K562 (cell line): Measurements from ENCODE around the gene ARFIP2. TPM values are rescaled to one million over a fixed set of nuclear protein-coding genes. Genes with fewer than 3 reads are reported as not detected.

ENCODE experiments used
- ATAC-seq: fragments of 200-7000 bp; cut with Tn5 transposase; 3 replicates; pipeline ENCODE4 v1.9.1; 2020; ENCODE audit warnings: moderate library complexity
- BruUV-seq: library from RNA; stranded (reverse); fragments of 400-500 nt; replicated peaks from 2 replicates; lab custom pipeline; 2021; lab: Mats Ljungman, UMichigan
- CTCF ChIA-PET: fragments of 300-600 bp; formaldehyde crosslinking; extraction: SDS; loops from one replicate; lab custom pipeline; 2021; ENCODE audit warnings: low intra/inter-chr PET ratio; lab: Yijun Ruan, JAX
- POLR2A ChIA-PET: fragments of 300-600, 350-650 bp; sonication (Branson Sonifier 250); formaldehyde crosslinking; extraction: SDS; loops from one replicate; lab custom pipeline; 2021; ENCODE audit warnings: antibody characterized with exemption, inconsistent platforms; lab: Yijun Ruan, JAX
- DNase-seq, 4 experiments: peaks; one replicate each; pipeline versions ENCODE4 v3.0.0 to v3.0.0-alpha.2; 2011 to 2018; ENCODE audit warnings: low spot score in 3 of 4, mixed read lengths in 3 of 4; ENCODE audit errors: extremely low read depth in 1 of 4
- FAIRE-seq: peaks from 2 replicates; lab custom pipeline; 2011; peaks lifted over from hg19 to GRCh38; lab: Jason Lieb, UNC
- H2AFZ ChIP-seq: 2 replicates; pipeline ENCODE4 v1.6.0; 2011; ENCODE audit warnings: low read depth, low read length, control low read depth, inconsistent platforms
- H3K27ac ChIP-seq: fragments of 200-600 bp; 3 replicates; pipeline ENCODE4 v1.8.0; 2011; ENCODE audit warnings: low read depth, mild to moderate bottlenecking, control low read depth, inconsistent platforms, low read length, moderate library complexity, mixed read lengths; ENCODE audit errors: extremely low read depth
- H3K27me3 ChIP-seq, 2 experiments: fragments of 300-600 bp in 1 of 2; 2 replicates in 1 of 2; 3 replicates in 1 of 2; pipeline versions ENCODE4 v1.6.0 to v1.8.0; 2011; ENCODE audit warnings: inconsistent platforms in 2 of 2, low read length in 2 of 2, mild to moderate bottlenecking in 1 of 2, mixed read lengths in 1 of 2, moderate library complexity in 1 of 2; ENCODE audit not compliant: control insufficient read depth in 2 of 2, insufficient read depth in 2 of 2
- H3K36me3 ChIP-seq: fragments of 300-600 bp; 3 replicates; pipeline ENCODE4 v1.8.0; 2011; ENCODE audit warnings: mild to moderate bottlenecking, low read length, inconsistent platforms; ENCODE audit not compliant: control insufficient read depth, insufficient read depth
- H3K4me1 ChIP-seq, 2 experiments: fragments of 200-600 bp in 1 of 2; replicated peaks in 1 of 2; 2 replicates in 1 of 2; 3 replicates in 1 of 2; pipeline versions ENCODE4 v1.5.1 to v1.8.0; 2011; ENCODE audit warnings: inconsistent platforms in 2 of 2, low read length in 2 of 2, mild to moderate bottlenecking in 1 of 2, mixed read lengths in 1 of 2, moderate library complexity in 1 of 2; ENCODE audit not compliant: control insufficient read depth in 2 of 2, insufficient read depth in 2 of 2
- H3K4me2 ChIP-seq: 2 replicates; pipeline ENCODE4 v1.6.1; 2011; ENCODE audit warnings: low read length, control low read depth, inconsistent platforms, mixed read lengths; ENCODE audit not compliant: insufficient read depth
- H3K4me3 ChIP-seq: fragments of 200-600 bp; sonication (generic), shearing (Covaris generic); 2 replicates; pipeline ENCODE4 v1.5.1; 2016; ENCODE audit warnings: control low read depth, inconsistent platforms
- H3K79me2 ChIP-seq: fragments of 200-600 bp; 3 replicates; pipeline ENCODE4 v1.8.0; 2011; ENCODE audit warnings: low read length, inconsistent platforms; ENCODE audit not compliant: control insufficient read depth, insufficient read depth
- H3K9ac ChIP-seq, 2 experiments: 2 replicates each; pipeline versions ENCODE4 v1.6.0 to v1.6.1; 2011; ENCODE audit warnings: low read depth in 2 of 2, low read length in 2 of 2, control low read depth in 1 of 2, inconsistent platforms in 1 of 2, mild to moderate bottlenecking in 1 of 2, mixed read lengths in 1 of 2; ENCODE audit not compliant: insufficient read depth in 1 of 2
- H3K9me1 ChIP-seq: one replicate; pipeline ENCODE4 v1.6.0; 2011; ENCODE audit warnings: inconsistent platforms, mild to moderate bottlenecking, low read length, moderate library complexity; ENCODE audit not compliant: control insufficient read depth, insufficient read depth
- H3K9me3 ChIP-seq: replicated peaks from 2 replicates; pipeline ENCODE4 v1.5.1; 2011; ENCODE audit warnings: low read depth, low read length, inconsistent platforms; ENCODE audit not compliant: control insufficient read depth, insufficient read depth
- H4K20me1 ChIP-seq: replicated peaks from 2 replicates; pipeline ENCODE4 v1.6.1; 2011; ENCODE audit warnings: low read length, inconsistent platforms, mixed read lengths; ENCODE audit not compliant: control insufficient read depth, insufficient read depth
- CC2D1A ChIP-seq: fragments of 450-650 bp; IDR thresholded peaks from 2 replicates; pipeline ENCODE4 v1.6.1; 2017; ENCODE audit warnings: mild to moderate bottlenecking
- DLX4 ChIP-seq: fragments of 250-450 bp; sonication (Bioruptor Pico); IDR thresholded peaks from 2 replicates; pipeline ENCODE4 v1.6.1; 2021; ENCODE audit warnings: mild to moderate bottlenecking
- E4F1 ChIP-seq: fragments of 250-450 bp; sonication (Bioruptor Pico); IDR thresholded peaks from 2 replicates; pipeline ENCODE4 v1.5.0; 2021; ENCODE audit warnings: mild to moderate bottlenecking, borderline replicate concordance
- GTF2F1 ChIP-seq: IDR thresholded peaks from 2 replicates; pipeline ENCODE4 v1.6.1; 2011; ENCODE audit warnings: low read depth, low read length, improper control_type of control experiment
- GTF3C2 ChIP-seq: IDR thresholded peaks from 3 replicates; pipeline ENCODE4 v1.6.1; 2011; ENCODE audit warnings: borderline replicate concordance, mild to moderate bottlenecking, moderate library complexity; ENCODE audit not compliant: insufficient read length; ENCODE audit errors: extremely low read depth
- HDAC2 ChIP-seq: fragments of 450-650 bp; IDR thresholded peaks from 2 replicates; pipeline ENCODE4 v1.6.1; 2016; ENCODE audit warnings: mild to moderate bottlenecking
- KLF1 ChIP-seq: fragments of 450-650 bp; IDR thresholded peaks from 2 replicates; pipeline ENCODE4 v1.6.1; 2016; ENCODE audit warnings: missing genetic modification characterization, missing compliant biosample characterization
- MTA3 ChIP-seq: fragments of 450-650 bp; formaldehyde crosslinking; IDR thresholded peaks from 2 replicates; pipeline ENCODE4 v1.6.1; 2017; ENCODE audit warnings: mild to moderate bottlenecking, borderline replicate concordance
- NFIC ChIP-seq: fragments of 450-650 bp; IDR thresholded peaks from 2 replicates; pipeline ENCODE4 v1.6.1; 2017; ENCODE audit warnings: mild to moderate bottlenecking, inconsistent platforms
- NFIX ChIP-seq: fragments of 250-450 bp; sonication (Bioruptor Pico); IDR thresholded peaks from 2 replicates; pipeline ENCODE4 v1.4.0; 2020; ENCODE audit warnings: low read depth, mild to moderate bottlenecking, moderate library complexity
- NR3C1 ChIP-seq: sonication (generic); formaldehyde crosslinking; IDR thresholded peaks from 2 replicates; pipeline ENCODE4 v1.8.1; 2022; ENCODE audit warnings: missing genetic modification reagents
- POLR3G ChIP-seq: IDR thresholded peaks from 2 replicates; pipeline ENCODE4 v1.6.1; 2011; ENCODE audit not compliant: insufficient read length, insufficient replicate concordance; ENCODE audit errors: extremely low read depth
- RAD21 ChIP-seq, 2 experiments: fragments of 250-450 bp in 1 of 2; fragments of 450-650 bp in 1 of 2; sonication (Bioruptor Pico) in 1 of 2; formaldehyde crosslinking in 1 of 2; IDR thresholded peaks in 1 of 2; conservative IDR thresholded peaks in 1 of 2; 2 replicates each; pipeline versions ENCODE4 v1.4.0 to v1.8.0; 2020 to 2022; ENCODE audit warnings: mild to moderate bottlenecking in 2 of 2, moderate library complexity in 1 of 2
- TAF9B ChIP-seq: fragments of 450-650 bp; IDR thresholded peaks from 2 replicates; pipeline ENCODE4 v1.6.1; 2018; ENCODE audit warnings: mild to moderate bottlenecking; ENCODE audit not compliant: partially characterized antibody
- TCFL5 ChIP-seq: fragments of 250-450 bp; sonication (Bioruptor Pico); conservative IDR thresholded peaks from 2 replicates; pipeline ENCODE4 v1.6.1; 2021; ENCODE audit warnings: mild to moderate bottlenecking, moderate library complexity, matching md5 sums
- ZNF431 ChIP-seq: sonication (generic); formaldehyde crosslinking; IDR thresholded peaks from 2 replicates; pipeline ENCODE4 v1.8.0; 2022; ENCODE audit warnings: mild to moderate bottlenecking, missing genetic modification reagents
- WGBS: fragments of 100-300 bp; shearing (Covaris generic); methylation state at CpG from one replicate; pipeline ENCODE4 v1.1.6; 2016; ENCODE audit warnings: low coverage, mixed read lengths; ENCODE audit not compliant: insufficient coverage; ENCODE audit errors: missing lambda C conversion rate; 5-methylcytosine and 5-hydroxymethylcytosine counted together
- in situ Hi-C: fragments of 300-500 bp; cut with MboI; formaldehyde crosslinking; loops from 4 replicates; pipeline ENCODE4 v1.15.0; 2018; ENCODE audit warnings: inconsistent platforms, mixed read lengths
- intact Hi-C: fragments of 100-400 bp; cut with micrococcal nuclease; formaldehyde crosslinking; loops from 2 replicates; pipeline ENCODE4 v1.14.2; 2022
- polyA plus RNA-seq, 8 experiments: library from polyadenylated mRNA; depleted of rRNA in 4 of 8; stranded (reverse) in 5 of 8; unstranded in 3 of 8; fragments of >200 nt; fragmentation: Nextera tagmentation in 2 of 8; fragmentation: Illumina TruSeq in 1 of 8; extraction: Ambion mirVana in 2 of 8; extraction: Trizol in 1 of 8; gene quantifications; 2 replicates each; pipeline versions ENCODE4 v1.2.1 to v1.2.3, GENCODE V29; 2011 to 2014; ENCODE audit warnings: inconsistent platforms in 1 of 8, missing spikeins in 1 of 8
- total RNA-seq, 7 experiments: library from RNA; depleted of rRNA in 6 of 7; stranded (reverse); fragments of >200 nt in 6 of 7; fragmentation: Illumina TruSeq in 2 of 7; extraction: Trizol in 2 of 7; gene quantifications; 2 replicates each; pipeline versions ENCODE4 v1.2.1 to v1.2.3, GENCODE V29; 2011 to 2021; ENCODE audit warnings: low replicate concordance in 1 of 7

The ARFIP2 gene
- total and polyA plus RNA-seq, 9 of the 15 experiments (the other 6 are each of a cell fraction or from before 2014, with no cell fraction given), result 11.8 to 74.1 (median 41.0) TPM

- H3K4me1 ChIP-seq, result no peaks in the 10 kb centered on the region
- intact Hi-C loops, result no loop called here
- no TSS peak for BruUV-seq
- TF ChIP-seq NFIC (no peak), ZNF431 (CRISPR knock-in tag) (no peak), GTF2F1 (no peak), CC2D1A (no peak), DLX4 (no peak), TAF9B (no peak), RAD21 (CRISPR knock-in tag; conservative IDR thresholded peaks at IDR 0.05 in 1 of 2, IDR thresholded peaks at IDR 0.05 in 1 of 2) (no peak), MTA3 (no peak), NR3C1 (CRISPR knock-in tag) (no peak), GTF3C2 (no peak), TCFL5 (CRISPR knock-in tag) (no peak), POLR3G (no peak), NFIX (CRISPR knock-in tag) (no peak), KLF1 (tag) (no peak), HDAC2 (no peak), E4F1 (CRISPR knock-in tag) (no peak)
Observed at GRCh38 chr11:6448574-6448973, 32.6 kb downstream of the ARFIP2 start.

More at GRCh38 chr11:6448574-6448973, 32.6 kb downstream of the ARFIP2 start:
- CTCF ChIA-PET, result no interaction called here
- no peaks in the 10 kb centered on the region; the same call in 1 of the 2 replicates for H4K20me1 ChIP-seq
- H3K9ac ChIP-seq, result no peak overlapping the region
- FAIRE-seq (no peak), ATAC-seq (no peak), DNase-seq (no peak)
- H2AFZ ChIP-seq, result no peak overlapping the region
- 0% methylated on average over 3 of the region's 3 CpGs for WGBS
- no peak overlapping the region for H3K4me3 ChIP-seq
- in situ Hi-C loops, result no loop called here
- no peaks in the 10 kb centered on the region; the same call in 2 of the 3 replicates for H3K36me3 ChIP-seq
- H3K27me3 ChIP-seq, result 0 out of 5 replicates have a peak, but pooled peaks cover 0 to 2% of the 10 kb centered on the region in 2 experiments
- H3K27ac ChIP-seq, result no peak overlapping the region
- H3K79me2 ChIP-seq, result no peaks in the 10 kb centered on the region
- H3K9me3 ChIP-seq, result no peaks in the 10 kb centered on the region
- H3K4me2 ChIP-seq, result no peak overlapping the region
- POLR2A ChIA-PET, result interaction anchor here (0.6 to 1.5 kb wide), 6 partner anchors 11 to 213 kb away, joined by 3 to 7 read pairs (median 4); no protein-coding TSS in a partner anchor
- H3K9me1 ChIP-seq, result no peaks in the 10 kb centered on the region
